ENCODE data around the gene EIF3D.

Gene EIF3D

DNA sequence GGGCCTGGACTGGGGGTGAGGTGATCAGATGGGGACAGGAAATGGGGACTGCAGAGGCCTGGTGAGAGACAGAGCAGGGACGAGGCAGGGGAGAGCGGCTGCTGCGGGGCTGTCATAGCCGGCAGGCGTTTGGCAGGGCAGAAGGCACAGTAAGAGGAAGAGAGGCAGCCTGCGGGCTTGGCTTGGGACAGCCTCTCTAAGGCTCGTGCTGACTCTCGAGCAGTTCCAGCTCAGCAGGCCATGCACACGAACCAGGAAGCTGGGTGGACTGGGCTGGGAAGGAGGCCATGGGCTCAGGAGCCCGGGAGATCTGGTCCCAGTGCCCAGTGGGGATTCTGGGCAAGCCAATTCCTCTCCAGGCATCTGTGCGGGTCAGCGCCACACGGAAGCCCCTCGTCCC is 19.6 kb upstream of the EIF3D start:
- TF ChIP-seq CTCF (IDR thresholded peaks at IDR 0.05; ENCODE audit: insufficient read depth, low read length, missing control alignments), result no peak
- no peak for DNase-seq (ENCODE audit: low read depth, low spot score)
- ChIA-PET CTCF (interaction anchor here (0.9 to 1.9 kb wide), 3 partner anchors 225 to 308 kb away, joined by 3 to 9 read pairs (median 4); no protein-coding TSS in a partner anchor), POLR2A (no interaction called here)
- H3K4me3 ChIP-seq (ENCODE audit: low read depth, low read length), result no peak overlapping the region

- H3K4me3 ChIP-seq (ENCODE audit: low read depth, low read length), result no peak overlapping the region
- ChIA-PET CTCF (interaction anchor here (0.6 to 8.2 kb wide), 27 partner anchors 9 to 496 kb away, joined by 3 to 153 read pairs (median 4); partner anchors contain the start of genes IFT27 and NCF4), POLR2A (no interaction called here)
- DNase-seq (ENCODE audit: low read depth, low spot score), result no peak
- no peak for TF ChIP-seq CTCF (IDR thresholded peaks at IDR 0.05; ENCODE audit: insufficient read depth, low read length, missing control alignments)
Measured at GRCh38 chr22:36546932-36547331, 18.0 kb upstream of the EIF3D start.

GRCh38 chr22:36546092-36546804 is 17.3 kb upstream of the EIF3D start:
- CTCF ChIA-PET, result interaction anchor here (0.6 to 8.2 kb wide), 21 partner anchors 9 to 497 kb away, joined by 3 to 153 read pairs (median 5); partner anchors contain the start of genes IFT27 and NCF4

DNA sequence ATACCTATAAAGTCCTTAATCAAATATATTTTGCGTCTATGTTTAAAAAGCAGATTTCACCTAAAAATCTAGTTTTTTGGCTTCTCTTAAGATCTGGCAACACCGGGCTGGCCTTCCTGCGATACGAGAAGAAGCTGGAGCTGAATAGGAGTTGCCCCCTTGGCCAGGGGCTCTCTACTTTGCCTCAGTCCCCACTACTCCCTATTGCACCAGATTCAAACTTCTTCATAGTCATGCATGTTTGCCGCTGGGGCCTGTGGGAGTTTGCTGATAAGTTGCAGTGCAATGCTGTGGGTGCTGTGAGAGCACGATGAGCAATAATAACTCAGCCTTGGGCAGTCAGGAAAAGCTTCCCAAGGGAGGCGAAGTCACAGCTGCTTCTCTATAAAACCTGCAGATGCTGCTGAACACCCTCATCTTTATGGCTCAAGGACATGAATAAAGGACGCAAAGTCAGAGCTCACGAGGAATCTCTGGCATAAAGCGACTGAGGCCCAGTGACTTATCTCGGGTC is 15.2 kb upstream of the EIF3D start:
- POLR2A ChIA-PET, result interaction anchor here (0.6 kb wide), 1 partner anchor 213 kb away, joined by 3 read pairs; no protein-coding TSS in a partner anchor

More at GRCh38 chr22:36546092-36546804, 17.3 kb upstream of the EIF3D start:
- TF ChIP-seq CTCF (IDR thresholded peaks at IDR 0.05; ENCODE audit: insufficient read depth, low read length, missing control alignments), result peak; percentile 67
- no peak for DNase-seq (ENCODE audit: low read depth, low spot score)
- POLR2A ChIA-PET, result no interaction called here
- no peak overlapping the region for H3K4me3 ChIP-seq (ENCODE audit: low read depth, low read length)

GRCh38 chr22:36541831-36542411 is 13.0 kb upstream of the EIF3D start:
- DNase-seq (ENCODE audit: low read depth, low spot score), result peak; percentile 72
- TF ChIP-seq CTCF (IDR thresholded peaks at IDR 0.05; ENCODE audit: insufficient read depth, low read length, missing control alignments), result no peak
- no peak overlapping the region for H3K4me3 ChIP-seq (ENCODE audit: low read depth, low read length)
- CTCF ChIA-PET, result interaction anchor here (0.8 to 8.2 kb wide), 5 partner anchors 32 to 316 kb away, joined by 3 to 153 read pairs (median 8); partner anchors contain the start of gene NCF4
- POLR2A ChIA-PET, result no interaction called here

More for the DNA sequence above, 15.2 kb upstream of the EIF3D start:
- no peak for TF ChIP-seq CTCF (IDR thresholded peaks at IDR 0.05; ENCODE audit: insufficient read depth, low read length, missing control alignments)
- CTCF ChIA-PET, result interaction anchor here (0.6 to 8.2 kb wide), 5 partner anchors 22 to 314 kb away, joined by 3 to 153 read pairs (median 5); partner anchors contain the start of genes IFT27 and NCF4
- no peak for DNase-seq (ENCODE audit: low read depth, low spot score)
- no peak overlapping the region for H3K4me3 ChIP-seq (ENCODE audit: low read depth, low read length)
